Measurements from ENCODE around the gene CAPS. TPM values are rescaled to one million over a fixed set of nuclear protein-coding genes. Genes with fewer than 3 reads are reported as not detected.

Gene CAPS
- total RNA-seq, 1 experiment from 2014 or later: 32.0 TPM

DNA sequence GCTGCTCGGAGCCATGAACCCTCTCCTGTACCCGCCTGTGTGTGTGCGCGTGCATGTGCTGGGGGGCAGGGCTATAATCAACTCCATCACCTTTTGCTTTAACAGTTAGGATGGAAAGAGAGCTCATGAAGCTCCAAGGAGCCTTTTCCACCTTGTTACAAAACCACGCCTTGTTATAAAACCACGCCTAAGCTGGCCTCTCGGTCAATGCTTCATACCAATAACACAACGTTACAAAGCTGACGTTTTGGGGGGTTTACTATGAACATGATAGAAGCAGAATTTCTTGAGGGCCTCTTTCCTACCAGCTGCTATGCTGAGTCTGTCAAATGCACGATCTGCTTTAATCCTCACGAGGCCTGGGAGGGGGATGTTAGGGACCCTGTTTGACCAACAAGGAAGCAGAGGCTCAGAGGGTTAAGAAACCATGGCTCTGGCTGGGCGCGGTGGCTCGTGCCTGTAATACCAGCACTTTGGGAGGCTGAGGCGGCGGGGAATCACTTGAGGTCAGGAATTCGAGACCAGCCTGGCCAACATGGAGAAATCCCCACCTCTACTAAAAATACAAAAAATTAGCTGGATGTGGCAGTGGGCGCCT lies 11.9 kb downstream of the CAPS start:
- no peak overlapping the region for H2AFZ ChIP-seq
- POLR2A ChIA-PET (ENCODE audit: unreplicated experiment): no interaction called here
- CTCF ChIA-PET: no interaction called here
- H3K27me3 ChIP-seq (ENCODE audit: insufficient read depth, low read depth): no peaks in the 10 kb centered on the region
- H3K9me2 ChIP-seq (ENCODE audit: insufficient read depth): no peaks in the 10 kb centered on the region
- H3F3A ChIP-seq (ENCODE audit: insufficient read depth, low read depth): no peaks in the 10 kb centered on the region
- intact Hi-C loops (cut with micrococcal nuclease; ENCODE audit: unreplicated experiment): no loop called here
- H3K79me2 ChIP-seq (ENCODE audit: low read depth): no peaks in the 10 kb centered on the region
- no peak overlapping the region for H3K4me3 ChIP-seq
- no peaks in the 10 kb centered on the region for H3K9me3 ChIP-seq (ENCODE audit: insufficient read depth, low read depth)
- BruUV-seq (replicated peaks): no TSS peak
- no peaks in the 10 kb centered on the region for H3K36me3 ChIP-seq (ENCODE audit: low read depth)
- H3K4me1 ChIP-seq (replicated peaks; ENCODE audit: insufficient read depth): no peaks in the 10 kb centered on the region
- no peak for DNase-seq
- TF ChIP-seq EZH2 (IDR thresholded peaks at IDR 0.05; ENCODE audit: low read depth): no peak
- TF ChIP-seq, protein P1, sequence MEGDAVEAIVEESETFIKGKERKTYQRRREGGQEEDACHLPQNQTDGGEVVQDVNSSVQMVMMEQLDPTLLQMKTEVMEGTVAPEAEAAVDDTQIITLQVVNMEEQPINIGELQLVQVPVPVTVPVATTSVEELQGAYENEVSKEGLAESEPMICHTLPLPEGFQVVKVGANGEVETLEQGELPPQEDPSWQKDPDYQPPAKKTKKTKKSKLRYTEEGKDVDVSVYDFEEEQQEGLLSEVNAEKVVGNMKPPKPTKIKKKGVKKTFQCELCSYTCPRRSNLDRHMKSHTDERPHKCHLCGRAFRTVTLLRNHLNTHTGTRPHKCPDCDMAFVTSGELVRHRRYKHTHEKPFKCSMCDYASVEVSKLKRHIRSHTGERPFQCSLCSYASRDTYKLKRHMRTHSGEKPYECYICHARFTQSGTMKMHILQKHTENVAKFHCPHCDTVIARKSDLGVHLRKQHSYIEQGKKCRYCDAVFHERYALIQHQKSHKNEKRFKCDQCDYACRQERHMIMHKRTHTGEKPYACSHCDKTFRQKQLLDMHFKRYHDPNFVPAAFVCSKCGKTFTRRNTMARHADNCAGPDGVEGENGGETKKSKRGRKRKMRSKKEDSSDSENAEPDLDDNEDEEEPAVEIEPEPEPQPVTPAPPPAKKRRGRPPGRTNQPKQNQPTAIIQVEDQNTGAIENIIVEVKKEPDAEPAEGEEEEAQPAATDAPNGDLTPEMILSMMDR (conservative IDR thresholded peaks at IDR 0.05): no peak
- H3K4me2 ChIP-seq: no peak overlapping the region
- H4K20me1 ChIP-seq (ENCODE audit: insufficient read depth): no peaks in the 10 kb centered on the region
- H3K27ac ChIP-seq: no peak overlapping the region

DNA sequence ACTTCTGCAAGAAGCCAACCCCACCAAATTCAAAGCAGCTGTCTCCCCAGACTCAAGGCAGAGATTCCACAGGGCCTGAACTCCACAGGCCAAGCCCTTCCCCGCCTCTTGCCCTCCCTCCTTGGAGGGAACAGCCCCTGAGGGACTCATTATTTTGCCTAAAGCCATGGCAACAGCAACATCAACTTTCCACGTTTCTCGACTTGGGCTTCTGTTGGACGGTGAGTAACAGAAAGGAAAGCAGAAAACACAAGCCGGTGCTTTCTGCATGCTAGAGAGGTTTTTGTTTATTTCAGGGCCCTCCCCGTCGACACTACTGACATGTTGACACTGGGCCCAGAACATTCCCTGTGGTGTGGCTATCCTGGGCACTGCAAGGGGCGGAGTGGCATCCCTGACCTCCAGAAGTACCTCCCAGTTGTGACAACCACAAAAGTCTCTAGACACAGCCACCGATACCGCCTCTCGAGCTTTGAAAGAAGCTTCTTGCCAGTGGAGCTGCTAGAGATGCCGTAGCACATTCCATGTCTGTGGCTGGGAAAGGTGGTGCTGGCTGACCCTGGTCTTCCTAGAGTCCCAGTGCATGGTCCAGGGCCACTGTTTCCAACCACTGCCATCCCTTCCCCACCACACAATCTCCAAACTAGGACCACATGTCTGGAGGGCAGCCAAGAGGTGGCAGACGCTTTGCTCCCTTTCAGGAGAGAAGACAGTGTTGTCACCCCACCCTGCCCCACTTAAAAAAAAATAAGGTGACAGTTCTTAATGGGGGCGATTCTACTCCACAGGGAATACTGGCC lies 12.8 kb downstream of the CAPS start:
- H3K4me1 ChIP-seq (replicated peaks; ENCODE audit: insufficient read depth): no peaks in the 10 kb centered on the region
- H3K4me2 ChIP-seq: no peak overlapping the region
- H3K4me3 ChIP-seq: no peak overlapping the region
- ChIA-PET CTCF (no interaction called here), POLR2A (ENCODE audit: unreplicated experiment) (no interaction called here)
- H3K9me3 ChIP-seq (ENCODE audit: insufficient read depth, low read depth): no peaks in the 10 kb centered on the region
- intact Hi-C loops (cut with micrococcal nuclease; ENCODE audit: unreplicated experiment): no loop called here
- H3K27me3 ChIP-seq (ENCODE audit: insufficient read depth, low read depth): no peaks in the 10 kb centered on the region
- no peak for TF ChIP-seq EZH2 (IDR thresholded peaks at IDR 0.05; ENCODE audit: low read depth)
- TF ChIP-seq, protein P1 (conservative IDR thresholded peaks at IDR 0.05): no peak
- H3K36me3 ChIP-seq (ENCODE audit: low read depth): no peaks in the 10 kb centered on the region
- H2AFZ ChIP-seq: no peak overlapping the region
- no peaks in the 10 kb centered on the region for H4K20me1 ChIP-seq (ENCODE audit: insufficient read depth)
- no TSS peak for BruUV-seq (replicated peaks)
- no peaks in the 10 kb centered on the region for H3F3A ChIP-seq (ENCODE audit: insufficient read depth, low read depth)
- no peaks in the 10 kb centered on the region for H3K79me2 ChIP-seq (ENCODE audit: low read depth)
- DNase-seq: no peak
- no peaks in the 10 kb centered on the region for H3K9me2 ChIP-seq (ENCODE audit: insufficient read depth)
- H3K27ac ChIP-seq: no peak overlapping the region

DNA sequence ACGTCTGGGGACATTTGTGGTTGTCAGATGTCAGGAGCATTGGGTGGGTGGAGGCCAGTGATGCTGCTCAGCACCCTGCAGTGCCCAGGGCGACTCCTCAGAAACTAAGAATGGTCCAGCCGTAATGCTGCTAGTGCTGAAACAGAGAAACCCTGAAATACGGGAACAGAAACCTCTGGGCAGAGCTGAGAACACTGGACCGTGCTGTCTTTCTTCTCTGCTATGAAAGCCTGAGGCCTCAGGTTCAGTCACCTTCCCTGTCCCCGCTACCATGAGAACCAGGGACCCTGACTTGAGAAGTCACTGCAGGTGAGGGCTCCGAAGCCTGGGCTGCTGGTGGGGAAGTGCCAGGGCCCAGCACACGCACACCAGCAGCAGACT lies 13.4 kb downstream of the CAPS start:
- no peaks in the 10 kb centered on the region for H3K36me3 ChIP-seq (ENCODE audit: low read depth)

More for the DNA sequence above, 13.4 kb downstream of the CAPS start:
- ChIA-PET CTCF (no interaction called here), POLR2A (ENCODE audit: unreplicated experiment) (no interaction called here)
- no TSS peak for BruUV-seq (replicated peaks)
- Histone ChIP-seq H3K4me2 (no peak overlapping the region), H3K4me1 (replicated peaks; ENCODE audit: insufficient read depth) (no peaks in the 10 kb centered on the region), H4K20me1 (ENCODE audit: insufficient read depth) (no peaks in the 10 kb centered on the region), H3K9me2 (ENCODE audit: insufficient read depth) (no peaks in the 10 kb centered on the region), H3K9me3 (ENCODE audit: insufficient read depth, low read depth) (no peaks in the 10 kb centered on the region), H3K79me2 (ENCODE audit: low read depth) (no peaks in the 10 kb centered on the region), H3F3A (ENCODE audit: insufficient read depth, low read depth) (no peaks in the 10 kb centered on the region), H2AFZ (no peak overlapping the region), H3K4me3 (no peak overlapping the region), H3K27me3 (ENCODE audit: insufficient read depth, low read depth) (no peaks in the 10 kb centered on the region), H3K27ac (no peak overlapping the region)
- no peak for TF ChIP-seq EZH2 (IDR thresholded peaks at IDR 0.05; ENCODE audit: low read depth)
- TF ChIP-seq, protein P1 (conservative IDR thresholded peaks at IDR 0.05): no peak
- DNase-seq: no peak
- intact Hi-C loops (cut with micrococcal nuclease; ENCODE audit: unreplicated experiment): no loop called here
